Neural crest cell (in vitro differentiated cells): Measurements from ENCODE around the gene SORCS3. TPM values are rescaled to one million over a fixed set of nuclear protein-coding genes. Genes with fewer than 3 reads are reported as not detected.

ENCODE experiments used
- DNase-seq: peaks from one replicate; pipeline ENCODE4 v3.0.0; 2021; ENCODE audit warnings: low read depth, mixed read lengths, low spot score
- H3K27ac Mint-ChIP-seq: one replicate; pipeline ENCODE4 v1.8.0; 2021; ENCODE audit warnings: mild to moderate bottlenecking, mixed read lengths; ENCODE audit not compliant: unreplicated experiment
- H3K27me3 Mint-ChIP-seq: 2 replicates; pipeline ENCODE4 v1.8.0; 2021; ENCODE audit warnings: low read depth, mild to moderate bottlenecking, mixed read lengths
- H3K36me3 Mint-ChIP-seq: 2 replicates; pipeline ENCODE4 v1.8.0; 2021; ENCODE audit warnings: low read depth, mild to moderate bottlenecking, mixed read lengths
- H3K4me1 Mint-ChIP-seq: 2 replicates; pipeline ENCODE4 v1.8.0; 2021; ENCODE audit warnings: mixed read lengths
- H3K4me3 Mint-ChIP-seq: one replicate; pipeline ENCODE4 v1.8.0; 2021; ENCODE audit warnings: mild to moderate bottlenecking, mixed read lengths
- H3K9me3 Mint-ChIP-seq: 2 replicates; pipeline ENCODE4 v1.8.0; 2021; ENCODE audit warnings: mixed read lengths
- CTCF ChIP-seq: fragments of 200-600 bp; sonication (generic); conservative IDR thresholded peaks from 2 replicates; pipeline ENCODE4 v1.5.0; 2021; ENCODE audit warnings: antibody characterized with exemption, mild to moderate bottlenecking
- total RNA-seq: library from RNA; stranded (reverse); gene quantifications from 2 replicates; pipeline ENCODE4 v1.2.1, GENCODE V29; 2021

SORCS3 gene
- total RNA-seq, 1 donor from 2014 or later: 3.3 TPM

- Mint-ChIP-seq H3K9me3 (peaks cover 10% of the 10 kb centered on the region), H3K4me3 (no peak overlapping the region), H3K27me3 (peaks cover 12% of the 10 kb centered on the region), H3K4me1 (peaks cover 8% of the 10 kb centered on the region), H3K36me3 (peaks cover 7% of the 10 kb centered on the region), H3K27ac (no peak overlapping the region)
- TF ChIP-seq CTCF: no peak
- DNase-seq: no peak
These were observed 252.0 kb downstream of the SORCS3 start for GRCh38 chr10:104892879-104893617.

- no peak for DNase-seq
- Mint-ChIP-seq H3K4me3 (no peak overlapping the region), H3K27me3 (peaks cover 18% of the 10 kb centered on the region), H3K4me1 (peaks cover 12% of the 10 kb centered on the region), H3K36me3 (peaks cover 4% of the 10 kb centered on the region), H3K9me3 (peaks cover 7% of the 10 kb centered on the region), H3K27ac (no peak overlapping the region)
- no peak for TF ChIP-seq CTCF
These were observed 252.6 kb downstream of the SORCS3 start for GRCh38 chr10:104893701-104894100.

DNA sequence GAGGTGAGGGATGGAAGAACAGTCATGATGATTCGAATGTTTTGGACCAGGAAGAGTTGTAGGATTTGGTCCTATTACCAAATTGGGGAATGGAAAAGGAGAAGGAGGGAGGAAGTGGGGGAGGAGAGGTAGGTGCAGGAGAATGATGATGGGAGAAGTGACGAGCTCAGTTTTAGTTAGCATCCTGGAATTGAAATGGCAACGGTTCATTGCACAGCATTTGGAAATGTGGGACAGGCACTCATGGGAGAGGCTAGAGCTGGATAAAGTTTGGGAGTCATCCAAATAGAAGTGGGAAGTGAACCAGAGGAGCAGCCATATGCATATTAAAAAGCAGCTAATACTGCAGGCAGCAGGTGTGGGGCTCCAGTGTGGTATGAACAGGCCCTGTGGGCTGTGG is 253.6 kb downstream of the SORCS3 start:
- Mint-ChIP-seq H3K9me3 (peaks cover 3% of the 10 kb centered on the region), H3K27ac (no peak overlapping the region), H3K27me3 (peaks cover 25% of the 10 kb centered on the region), H3K4me1 (peaks cover 12% of the 10 kb centered on the region), H3K36me3 (peaks cover 4% of the 10 kb centered on the region), H3K4me3 (no peak overlapping the region)
- TF ChIP-seq CTCF: no peak
- DNase-seq: no peak

DNA sequence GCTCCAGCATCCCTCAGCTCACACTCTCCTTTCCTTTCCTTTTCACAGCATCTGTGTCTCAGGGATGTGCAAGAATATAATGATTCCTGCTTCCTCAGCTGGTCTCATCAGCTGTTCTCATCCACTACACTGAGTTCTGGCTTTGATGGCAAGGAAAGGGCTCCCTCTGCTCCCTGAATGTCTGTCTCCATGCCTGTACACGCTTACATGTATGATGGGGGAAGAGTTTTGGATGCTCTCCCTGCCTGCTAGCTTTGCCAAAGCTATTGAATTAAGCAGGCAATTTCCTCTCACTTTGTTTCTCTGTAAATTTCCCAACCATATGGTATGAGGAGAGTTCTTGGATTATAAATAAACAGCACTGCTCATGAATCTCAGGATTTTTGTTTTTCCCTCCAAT is 254.5 kb downstream of the SORCS3 start:
- Mint-ChIP-seq H3K4me1 (peaks cover 12% of the 10 kb centered on the region), H3K27me3 (peaks cover 33% of the 10 kb centered on the region), H3K27ac (no peak overlapping the region), H3K4me3 (no peak overlapping the region), H3K36me3 (peaks cover under 1% of the 10 kb centered on the region), H3K9me3 (peaks cover under 1% of the 10 kb centered on the region)
- TF ChIP-seq CTCF: no peak
- no peak for DNase-seq

GRCh38 chr10:104895981-104896380 is 254.9 kb downstream of the SORCS3 start:
- no peak for DNase-seq
- no peaks in the 10 kb centered on the region for H3K9me3 Mint-ChIP-seq
- peaks cover 12% of the 10 kb centered on the region for H3K4me1 Mint-ChIP-seq
- TF ChIP-seq CTCF: no peak
- no peak overlapping the region for H3K4me3 Mint-ChIP-seq
- H3K27me3 Mint-ChIP-seq: peaks cover 33% of the 10 kb centered on the region
- H3K36me3 Mint-ChIP-seq: no peaks in the 10 kb centered on the region
- H3K27ac Mint-ChIP-seq: no peak overlapping the region
